GM12878 (cell line): ENCODE results near the gene CCM2. TPM values are rescaled to one million over a fixed set of nuclear protein-coding genes. Genes with fewer than 3 reads are reported as not detected.

Experiments
- ATAC-seq: fragments of 200-7000 bp; cut with Tn5 transposase; 3 replicates; pipeline ENCODE4 v1.9.1; 2020; ENCODE audit warnings: mild to moderate bottlenecking, moderate library complexity
- BruUV-seq: library from RNA; stranded (reverse); fragments of 400-500 nt; replicated peaks from 2 replicates; lab custom pipeline; 2021; lab: Mats Ljungman, UMichigan
- CTCF ChIA-PET: fragments of 300-600 bp; sonication (Branson Sonifier 250); formaldehyde crosslinking; extraction: SDS; loops from one replicate; lab custom pipeline; 2021; ENCODE audit warnings: inconsistent platforms; lab: Yijun Ruan, JAX
- POLR2A ChIA-PET: fragments of 350-600 bp; formaldehyde crosslinking; extraction: SDS; loops from one replicate; lab custom pipeline; 2021; ENCODE audit warnings: inconsistent platforms; lab: Charles Lee
- RAD21 ChIA-PET: fragments of 300-600 bp; sonication (Branson Sonifier 250); formaldehyde crosslinking; loops from one replicate; lab custom pipeline; 2023; ENCODE audit warnings: antibody characterized with exemption; ENCODE audit not compliant: unreplicated experiment; lab: Charles Lee
- SMC1A ChIA-PET: fragments of 300-600 bp; sonication (Branson Sonifier 250); formaldehyde crosslinking; loops from one replicate; lab custom pipeline; 2023; ENCODE audit not compliant: unreplicated experiment, uncharacterized antibody; lab: Charles Lee
- DNase-seq: peaks from one replicate; pipeline ENCODE4 v3.0.0-alpha.2; 2011; ENCODE audit warnings: low read depth, low spot score
- FAIRE-seq: peaks from 3 replicates; lab custom pipeline; 2011; peaks lifted over from hg19 to GRCh38; lab: Jason Lieb, UNC
- H2AFZ ChIP-seq: 2 replicates; pipeline ENCODE4 v1.6.0; 2011; ENCODE audit warnings: low read depth, low read length, control low read depth; ENCODE audit not compliant: control insufficient read depth
- H3K27ac ChIP-seq: 2 replicates; pipeline ENCODE4 v1.5.1; 2011; ENCODE audit warnings: control low read depth; ENCODE audit not compliant: control insufficient read depth, insufficient read depth
- H3K27me3 ChIP-seq, 2 experiments: replicated peaks in 1 of 2; 2 replicates each; pipeline versions ENCODE4 v1.6.0 to v1.6.1; 2011; ENCODE audit warnings: low read length in 1 of 2; ENCODE audit not compliant: control insufficient read depth in 2 of 2, insufficient read depth in 2 of 2
- H3K36me3 ChIP-seq, 2 experiments: 2 replicates each; pipeline ENCODE4 v1.5.1; 2011; ENCODE audit warnings: low read length in 1 of 2; ENCODE audit not compliant: control insufficient read depth in 2 of 2, insufficient read depth in 2 of 2
- H3K4me1 ChIP-seq: 2 replicates; pipeline ENCODE4 v1.6.1; 2011; ENCODE audit warnings: mild to moderate bottlenecking, low read length, moderate library complexity, mixed read lengths; ENCODE audit not compliant: control insufficient read depth, insufficient read depth
- H3K4me2 ChIP-seq: 2 replicates; pipeline ENCODE4 v1.6.0; 2011; ENCODE audit warnings: control low read depth; ENCODE audit not compliant: control insufficient read depth, insufficient read depth
- H3K4me3 ChIP-seq: fragments of 200-600 bp; sonication (generic); 2 replicates; pipeline ENCODE4 v1.5.1; 2016
- H3K79me2 ChIP-seq: 2 replicates; pipeline ENCODE4 v1.6.0; 2011; ENCODE audit warnings: low read length; ENCODE audit not compliant: control insufficient read depth, insufficient read depth
- H3K9ac ChIP-seq: 2 replicates; pipeline ENCODE4 v1.8.0; 2011; ENCODE audit warnings: low read length, control low read depth, mixed read lengths; ENCODE audit not compliant: control insufficient read depth, insufficient read depth
- H3K9me3 ChIP-seq: replicated peaks from 3 replicates; pipeline ENCODE4 v1.5.1; 2011; ENCODE audit warnings: mild to moderate bottlenecking, low read length; ENCODE audit not compliant: control insufficient read depth, insufficient read depth
- H4K20me1 ChIP-seq: 2 replicates; pipeline ENCODE4 v1.6.0; 2011; ENCODE audit not compliant: control insufficient read depth, insufficient read depth
- BCL3 ChIP-seq: IDR thresholded peaks from 2 replicates; pipeline ENCODE4 v1.6.1; 2011; ENCODE audit warnings: borderline replicate concordance, low read depth, mild to moderate bottlenecking, moderate library complexity, low read length; ENCODE audit not compliant: insufficient read depth, poor library complexity, severe bottlenecking
- BHLHE40 ChIP-seq, 2 experiments: fragments of 450-650 bp in 1 of 2; IDR thresholded peaks; 2 replicates each; pipeline ENCODE4 v1.6.1; 2011 to 2017; ENCODE audit warnings: low read depth in 2 of 2, borderline replicate concordance in 1 of 2, improper control_type of control experiment in 1 of 2, low read length in 1 of 2, mild to moderate bottlenecking in 1 of 2
- CREM ChIP-seq: IDR thresholded peaks from 2 replicates; pipeline ENCODE4 v1.6.1; 2014; ENCODE audit warnings: antibody characterized with exemption, low read depth
- ELK1 ChIP-seq: IDR thresholded peaks from 2 replicates; pipeline ENCODE4 v1.6.1; 2012; ENCODE audit warnings: low read depth, low read length, improper control_type of control experiment
- MTA2 ChIP-seq: fragments of 450-650 bp; IDR thresholded peaks from 2 replicates; pipeline ENCODE4 v1.6.1; 2016; ENCODE audit warnings: low read depth, mild to moderate bottlenecking, moderate library complexity
- PBX3 ChIP-seq: IDR thresholded peaks from 2 replicates; pipeline ENCODE4 v1.6.1; 2011; ENCODE audit warnings: mild to moderate bottlenecking, low read depth, low read length, moderate library complexity; ENCODE audit not compliant: insufficient replicate concordance
- POLR2A ChIP-seq: IDR thresholded peaks from 2 replicates; pipeline ENCODE4 v1.6.1; 2011; ENCODE audit warnings: low read depth, mild to moderate bottlenecking, low read length
- POLR2AphosphoS5 ChIP-seq: IDR thresholded peaks from 2 replicates; pipeline ENCODE4 v1.6.1; 2011; ENCODE audit warnings: mild to moderate bottlenecking, low read length, inconsistent platforms
- SREBF1 ChIP-seq: IDR thresholded peaks from 2 replicates; pipeline ENCODE4 v1.6.1; 2012; ENCODE audit warnings: mild to moderate bottlenecking, low read length
- SUZ12 ChIP-seq: fragments of 200-600 bp; sonication (generic); IDR thresholded peaks from one replicate; pipeline ENCODE4 v1.6.1; 2018; ENCODE audit warnings: antibody characterized with exemption, mild to moderate bottlenecking; ENCODE audit not compliant: unreplicated experiment
- USF1 ChIP-seq: IDR thresholded peaks from 2 replicates; pipeline ENCODE4 v1.6.1; 2011; ENCODE audit warnings: borderline replicate concordance, low read depth, mild to moderate bottlenecking, moderate library complexity, mixed read lengths, low read length; ENCODE audit not compliant: insufficient read depth; ENCODE audit errors: extremely low read length
- ZBED1 ChIP-seq: IDR thresholded peaks from 2 replicates; pipeline ENCODE4 v1.6.1; 2016; ENCODE audit warnings: borderline replicate concordance
- ZNF622 ChIP-seq: fragments of 450-650 bp; IDR thresholded peaks from 2 replicates; pipeline ENCODE4 v1.6.1; 2017; ENCODE audit warnings: mild to moderate bottlenecking, inconsistent platforms
- ZNF687 ChIP-seq: fragments of 450-650 bp; IDR thresholded peaks from 2 replicates; pipeline ENCODE4 v1.6.1; 2017; ENCODE audit warnings: mild to moderate bottlenecking, moderate library complexity
- WGBS: methylation state at CpG from one replicate; pipeline ENCODE4 v1.1.6; 2016; ENCODE audit warnings: low lambda C conversion rate; ENCODE audit not compliant: insufficient replicate concordance, insufficient coverage; ENCODE audit errors: missing lambda C conversion rate; 5-methylcytosine and 5-hydroxymethylcytosine counted together
- in situ Hi-C: fragments of 300-500 bp; cut with MboI; formaldehyde crosslinking; loops from 9 replicates; pipeline ENCODE4 v1.14.3; 2018; ENCODE audit warnings: mixed read lengths
- intact Hi-C: fragments of 100-400 bp; cut with micrococcal nuclease; formaldehyde crosslinking; loops from one replicate; pipeline ENCODE4 v1.14.2; 2022; ENCODE audit not compliant: unreplicated experiment
- polyA plus RNA-seq, 11 experiments: library from polyadenylated mRNA; depleted of rRNA in 4 of 11; unstranded in 6 of 11; stranded (reverse) in 5 of 11; fragments of >200 nt; fragmentation: Nextera tagmentation in 4 of 11; fragmentation: Illumina TruSeq in 1 of 11; extraction: Ambion mirVana in 4 of 11; extraction: Trizol in 1 of 11; gene quantifications; 1 replicate in 1 of 11; 2 replicates in 10 of 11; pipeline versions ENCODE4 v1.2.1 to v1.2.3, GENCODE V29; 2011 to 2016; ENCODE audit warnings: inconsistent platforms in 2 of 11, missing spikeins in 2 of 11, low read depth in 1 of 11
- total RNA-seq, 4 experiments: library from RNA; depleted of rRNA in 3 of 4; stranded (reverse); fragments of >200 nt in 3 of 4; fragmentation: Illumina TruSeq in 1 of 4; extraction: Trizol in 1 of 4; gene quantifications; 2 replicates each; pipeline versions ENCODE4 v1.2.1 to v1.2.3, GENCODE V29; 2013 to 2021

Gene CCM2
- total and polyA plus RNA-seq, 10 of the 15 experiments (the other 5 are each of a cell fraction or from before 2014, with no cell fraction given), result 1.00 to 82.3 (median 48.7) TPM

GRCh38 chr7:44962483-44963251 lies 37.3 kb upstream of the CCM2 start:
- POLR2A ChIA-PET, result interaction anchor here (1.6 to 1.7 kb wide), 2 partner anchors 10 to 11 kb away, joined by 5 read pairs; no protein-coding TSS in a partner anchor
- in situ Hi-C loops (no loop called here), intact Hi-C loops (no loop called here)
- Histone ChIP-seq H3K79me2 (no peaks in the 10 kb centered on the region), H3K27me3 (no peaks in the 10 kb centered on the region), H3K27ac (no peak overlapping the region), H3K4me3 (no peak overlapping the region), H3K36me3 (peaks cover 11 to 23% of the 10 kb centered on the region in 2 experiments), H2AFZ (no peak overlapping the region), H3K9me3 (no peaks in the 10 kb centered on the region), H3K4me1 (peaks cover 15% of the 10 kb centered on the region), H3K9ac (no peak overlapping the region)
- SMC1A ChIA-PET, result no interaction called here
- FAIRE-seq (no peak), ATAC-seq (no peak)
- CTCF ChIA-PET, result interaction anchor here (1.4 kb wide), 1 partner anchor 173 kb away, joined by 5 read pairs; no protein-coding TSS in a partner anchor
- TF ChIP-seq ELK1, result no peak
- no peak for TF ChIP-seq ZBED1
- no peak for TF ChIP-seq CREM
- no peak for TF ChIP-seq PBX3
- TF ChIP-seq SUZ12, result no peak
- TF ChIP-seq MTA2, result no peak
- no peak for TF ChIP-seq ZNF622
- TF ChIP-seq ZNF687, result no peak
- peak; percentile 21; the same call in 1 of the 2 replicates for TF ChIP-seq POLR2AphosphoS5
- peak; percentile 64; the same call in 1 of the 2 replicates for TF ChIP-seq POLR2A
- TF ChIP-seq BCL3, result no peak
- TF ChIP-seq SREBF1, result no peak
- TF ChIP-seq USF1, result no peak
- TF ChIP-seq BHLHE40 (IDR thresholded peaks at IDR 0.05; ENCODE audit: borderline replicate concordance in 1 of 2, low read depth in 2 of 2, low read length in 1 of 2), result no peak
- TF ChIP-seq, all 136 proteins: peak for 2
- DNase-seq, result no peak
- RAD21 ChIA-PET, result no interaction called here
- H4K20me1 ChIP-seq, result peaks cover 4% of the 10 kb centered on the region
- WGBS, result 98% methylated on average over 40 of the region's 76 CpGs
- no TSS peak for BruUV-seq
- H3K4me2 ChIP-seq, result no peak overlapping the region
